Keratinocyte (primary cell): Measurements from ENCODE around the gene PHF2. TPM values are rescaled to one million over a fixed set of nuclear protein-coding genes. Genes with fewer than 3 reads are reported as not detected.

Experiments
- DNase-seq: peaks from one replicate; pipeline ENCODE4 v3.0.0-alpha.2; 2011; ENCODE audit warnings: low read depth, missing footprints, low spot score
- FAIRE-seq: peaks from 2 replicates; lab custom pipeline; 2011; peaks lifted over from hg19 to GRCh38; lab: Jason Lieb, UNC
- H2AFZ ChIP-seq: 2 replicates; pipeline ENCODE4 v1.6.0; 2012; ENCODE audit warnings: low read length, control low read depth, inconsistent platforms; ENCODE audit not compliant: control insufficient read depth
- H3K27ac ChIP-seq: 2 replicates; pipeline ENCODE4 v1.5.1; 2011; ENCODE audit warnings: low read length; ENCODE audit not compliant: control insufficient read depth, insufficient read depth
- H3K27me3 ChIP-seq: 3 replicates; pipeline ENCODE4 v1.6.0; 2011; ENCODE audit warnings: low read length; ENCODE audit not compliant: control insufficient read depth, insufficient read depth; ENCODE audit errors: extremely low read depth
- H3K36me3 ChIP-seq, 2 experiments: 2 replicates in 1 of 2; 3 replicates in 1 of 2; pipeline ENCODE4 v1.5.1; 2011; ENCODE audit warnings: low read length in 2 of 2, mild to moderate bottlenecking in 1 of 2; ENCODE audit not compliant: control insufficient read depth in 2 of 2, insufficient read depth in 2 of 2; ENCODE audit errors: extremely low read depth in 1 of 2
- H3K4me1 ChIP-seq: 3 replicates; pipeline ENCODE4 v1.5.1; 2011; ENCODE audit warnings: low read length; ENCODE audit not compliant: control insufficient read depth, insufficient read depth; ENCODE audit errors: extremely low read depth
- H3K4me2 ChIP-seq: 3 replicates; pipeline ENCODE4 v1.6.0; 2011; ENCODE audit warnings: low read depth, low read length; ENCODE audit not compliant: control insufficient read depth, insufficient read depth; ENCODE audit errors: extremely low read depth
- H3K4me3 ChIP-seq, 3 experiments: fragments of 200-600 bp in 1 of 3; sonication (generic) in 1 of 3; 2 replicates in 2 of 3; 3 replicates in 1 of 3; pipeline ENCODE4 v1.5.1; 2011 to 2016; ENCODE audit warnings: low read length in 3 of 3, mild to moderate bottlenecking in 3 of 3, control low read depth in 2 of 3, inconsistent platforms in 1 of 3, low read depth in 1 of 3, mixed read lengths in 1 of 3, mixed run types in 1 of 3, moderate library complexity in 1 of 3; ENCODE audit not compliant: control insufficient read depth in 2 of 3, insufficient read depth in 2 of 3; ENCODE audit errors: extremely low read depth in 1 of 3
- H3K79me2 ChIP-seq: 2 replicates; pipeline ENCODE4 v1.6.0; 2012; ENCODE audit warnings: low read length; ENCODE audit not compliant: control insufficient read depth, insufficient read depth
- H3K9ac ChIP-seq: 3 replicates; pipeline ENCODE4 v1.6.0; 2011; ENCODE audit warnings: low read length; ENCODE audit not compliant: control insufficient read depth, insufficient read depth; ENCODE audit errors: extremely low read depth
- H3K9me1 ChIP-seq: 3 replicates; pipeline ENCODE4 v1.6.0; 2011; ENCODE audit warnings: low read length; ENCODE audit not compliant: control insufficient read depth, insufficient read depth; ENCODE audit errors: extremely low read depth
- H3K9me3 ChIP-seq: 2 replicates; pipeline ENCODE4 v1.5.1; 2012; ENCODE audit warnings: low read depth, low read length; ENCODE audit not compliant: control insufficient read depth
- H4K20me1 ChIP-seq: 3 replicates; pipeline ENCODE4 v1.6.0; 2011; ENCODE audit warnings: low read length; ENCODE audit not compliant: control insufficient read depth, insufficient read depth; ENCODE audit errors: extremely low read depth
- EZH2 ChIP-seq: IDR thresholded peaks from one replicate; pipeline ENCODE4 v1.6.1; 2012; ENCODE audit warnings: inconsistent platforms, mild to moderate bottlenecking, low read length, moderate library complexity
- dilution Hi-C: fragments of 300-500 bp; cut with MboI; formaldehyde crosslinking; loops from one replicate; pipeline ENCODE4 v1.7.0; 2020; ENCODE audit warnings: low sequenced_read_pairs; ENCODE audit not compliant: extremely low pct_ligation_motif_present
- polyA plus RNA-seq, 5 experiments: library from polyadenylated mRNA; depleted of rRNA in 3 of 5; stranded (reverse) in 3 of 5; stranded (forward) in 1 of 5; unstranded in 1 of 5; fragments of >200 nt; gene quantifications; 1 replicate in 1 of 5; 2 replicates in 3 of 5; 3 replicates in 1 of 5; pipeline versions ENCODE4 v1.2.1 to v1.2.3, GENCODE V29; 2011 to 2012; ENCODE audit warnings: missing spikeins in 2 of 5, low read depth in 1 of 5, low replicate concordance in 1 of 5
- TF ChIP-seq, protein P1 (sequence below), 3 experiments: IDR thresholded peaks in 1 of 3; conservative IDR thresholded peaks in 1 of 3; optimal IDR thresholded peaks in 1 of 3; 2 replicates in 2 of 3; 3 replicates in 1 of 3; pipeline versions ENCODE3 to v1.5.1; 2011; ENCODE audit warnings: low read length in 3 of 3, mild to moderate bottlenecking in 3 of 3, moderate library complexity in 2 of 3, control low read depth in 1 of 3, inconsistent platforms in 1 of 3; ENCODE audit not compliant: insufficient read depth in 2 of 3; ENCODE audit errors: extremely low read depth in 1 of 3

The PHF2 gene
- polyA plus RNA-seq, 1 donor (not counting 4 experiments of a cell fraction or from before 2014, with no cell fraction given), result 5.1 TPM

DNA sequence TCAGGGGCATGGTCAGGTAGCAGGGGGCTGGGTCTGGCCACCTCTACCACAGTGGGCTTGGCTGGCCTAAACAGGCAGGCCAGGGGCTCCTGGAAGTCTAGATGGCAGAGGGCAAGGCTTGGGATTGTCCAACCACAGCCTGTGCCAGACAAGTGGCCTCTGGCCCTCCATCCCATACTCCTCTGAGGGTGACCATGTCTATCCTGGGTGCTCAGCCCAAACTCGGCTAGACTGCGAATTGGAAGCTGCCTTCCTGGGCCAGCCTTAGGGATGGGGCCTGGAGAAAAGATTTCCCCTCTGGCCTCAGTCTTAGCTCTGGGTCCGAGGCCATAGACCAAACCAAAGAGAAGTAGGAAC, 110.5 kb downstream of the PHF2 start:
- Histone ChIP-seq H2AFZ (no peak overlapping the region), H3K79me2 (no peaks in the 10 kb centered on the region), H3K4me3 (no peak overlapping the region), H3K9ac (no peak overlapping the region), H3K9me1 (no peaks in the 10 kb centered on the region), H3K27ac (no peak overlapping the region), H3K27me3 (peaks cover 3% of the 10 kb centered on the region), H3K4me2 (no peak overlapping the region), H3K9me3 (no peaks in the 10 kb centered on the region), H4K20me1 (no peaks in the 10 kb centered on the region), H3K4me1 (no peaks in the 10 kb centered on the region), H3K36me3 (no peaks in the 10 kb centered on the region)
- dilution Hi-C loops, result loop anchor here (25.0 kb wide), 1 partner anchor 300 kb away; no protein-coding TSS in a partner anchor
- no peak for FAIRE-seq
- no peak for DNase-seq
- TF ChIP-seq, protein P1, sequence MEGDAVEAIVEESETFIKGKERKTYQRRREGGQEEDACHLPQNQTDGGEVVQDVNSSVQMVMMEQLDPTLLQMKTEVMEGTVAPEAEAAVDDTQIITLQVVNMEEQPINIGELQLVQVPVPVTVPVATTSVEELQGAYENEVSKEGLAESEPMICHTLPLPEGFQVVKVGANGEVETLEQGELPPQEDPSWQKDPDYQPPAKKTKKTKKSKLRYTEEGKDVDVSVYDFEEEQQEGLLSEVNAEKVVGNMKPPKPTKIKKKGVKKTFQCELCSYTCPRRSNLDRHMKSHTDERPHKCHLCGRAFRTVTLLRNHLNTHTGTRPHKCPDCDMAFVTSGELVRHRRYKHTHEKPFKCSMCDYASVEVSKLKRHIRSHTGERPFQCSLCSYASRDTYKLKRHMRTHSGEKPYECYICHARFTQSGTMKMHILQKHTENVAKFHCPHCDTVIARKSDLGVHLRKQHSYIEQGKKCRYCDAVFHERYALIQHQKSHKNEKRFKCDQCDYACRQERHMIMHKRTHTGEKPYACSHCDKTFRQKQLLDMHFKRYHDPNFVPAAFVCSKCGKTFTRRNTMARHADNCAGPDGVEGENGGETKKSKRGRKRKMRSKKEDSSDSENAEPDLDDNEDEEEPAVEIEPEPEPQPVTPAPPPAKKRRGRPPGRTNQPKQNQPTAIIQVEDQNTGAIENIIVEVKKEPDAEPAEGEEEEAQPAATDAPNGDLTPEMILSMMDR (optimal IDR thresholded peaks at IDR 0.05 in 1 of 3, IDR thresholded peaks at IDR 0.05 in 1 of 3, conservative IDR thresholded peaks at IDR 0.05 in 1 of 3; ENCODE audit: extremely low read depth in 1 of 3, insufficient read depth in 2 of 3, low read length in 3 of 3), result no peak
- no peak for TF ChIP-seq EZH2

DNA sequence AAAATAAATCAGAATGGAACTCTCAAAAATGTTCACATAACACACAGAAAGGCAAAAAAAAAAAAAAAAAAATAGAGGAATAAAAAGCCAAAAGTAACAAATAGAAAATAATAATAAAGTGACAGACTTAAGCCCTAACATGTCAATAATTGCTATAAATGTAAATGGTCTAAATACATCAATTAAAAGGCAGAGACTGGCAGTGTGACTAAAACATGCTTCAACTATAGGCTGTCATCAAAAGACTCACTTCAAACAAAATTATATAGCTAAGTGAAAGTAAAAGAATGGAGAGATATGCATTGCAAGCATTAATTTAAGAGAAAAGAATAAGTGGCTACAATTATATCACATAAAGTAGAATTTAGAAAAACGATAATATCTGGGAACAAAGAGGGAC, 114.2 kb downstream of the PHF2 start:
- no peak for TF ChIP-seq EZH2
- TF ChIP-seq, protein P1 (optimal IDR thresholded peaks at IDR 0.05 in 1 of 3, IDR thresholded peaks at IDR 0.05 in 1 of 3, conservative IDR thresholded peaks at IDR 0.05 in 1 of 3; ENCODE audit: extremely low read depth in 1 of 3, insufficient read depth in 2 of 3, low read length in 3 of 3), result no peak
- H3K9me3 ChIP-seq, result no peaks in the 10 kb centered on the region
- no peak overlapping the region for H3K27ac ChIP-seq
- no peak overlapping the region for H3K9ac ChIP-seq
- DNase-seq (no peak), FAIRE-seq (no peak)
- dilution Hi-C loops, result loop anchor here (25.0 kb wide), 1 partner anchor 297 kb away; no protein-coding TSS in a partner anchor
- no peak overlapping the region for H3K4me2 ChIP-seq
- H3K79me2 ChIP-seq, result no peaks in the 10 kb centered on the region
- H3K9me1 ChIP-seq, result no peaks in the 10 kb centered on the region
- H3K36me3 ChIP-seq, result no peaks in the 10 kb centered on the region
- no peak overlapping the region for H3K4me3 ChIP-seq
- no peaks in the 10 kb centered on the region for H3K4me1 ChIP-seq
- H3K27me3 ChIP-seq, result no peaks in the 10 kb centered on the region
- H4K20me1 ChIP-seq, result no peaks in the 10 kb centered on the region
- H2AFZ ChIP-seq, result no peak overlapping the region
